Cardiac ventricle fibroblast (primary cell): ENCODE results near the gene MTA3. TPM values are rescaled to one million over a fixed set of nuclear protein-coding genes. Genes with fewer than 3 reads are reported as not detected.

Experiments
- total RNA-seq: library from RNA; depleted of rRNA; stranded (reverse); fragments of >200 nt; gene quantifications from 2 replicates; pipeline ENCODE4 v1.2.3, GENCODE V29; 2015

Gene MTA3
- 25.6 and 25.8 TPM in 2 replicates for total RNA-seq

GRCh38 chr2:42568401-42569115 is at the start of gene MTA3:
Gene MTA3, plus strand, starts transcription at chr2:42568632. Its CDS starts 114 bp downstream, at chr2:42568746.

GRCh38 chr2:42764096-42764495 is 195.7 kb downstream of the MTA3 start, which contains the start of gene OXER1:
Gene OXER1, minus strand, starts transcription at chr2:42764135. Its CDS starts 73 bp downstream, at chr2:42764062.

GRCh38 chr2:42792583-42793333 is 224.3 kb downstream of the MTA3 start, which contains the start of gene HAAO:
Gene HAAO, minus strand, starts transcription at chr2:42792583. Its CDS starts 47 bp downstream, at chr2:42792536.

Other genes starting within 250 kb of the MTA3 start
- gene COX7A2L, start 207.4 kb upstream of the MTA3 start, total RNA-seq = 131 and 147 TPM in 2 replicates
- 0.05 and 0.12 TPM in 2 replicates for gene KCNG3, start 74.7 kb upstream of the MTA3 start, total RNA-seq
- gene OXER1, start 195.5 kb downstream of the MTA3 start, total RNA-seq = not detected in 2 replicates
- gene HAAO, start 224.0 kb downstream of the MTA3 start, total RNA-seq = 0.64 TPM in 1 of 2 replicates, not detected in the other